Astrocyte (in vitro differentiated cells and primary cell): ENCODE results near the gene LCK. TPM values are rescaled to one million over a fixed set of nuclear protein-coding genes. Genes with fewer than 3 reads are reported as not detected.
"Not testable (repeated sequence)": the region's sequence is repeated elsewhere in the genome, so short reads cannot be mapped to it uniquely, and the experiment has no call there.

Experiments used
- DNase-seq: peaks from one replicate; pipeline ENCODE4 v3.0.0-alpha.2; 2010; ENCODE audit warnings: low read depth
- FAIRE-seq: peaks from 2 replicates; lab custom pipeline; 2011; peaks lifted over from hg19 to GRCh38; lab: Jason Lieb, UNC
- H2AFZ ChIP-seq: 2 replicates; pipeline ENCODE4 v1.6.0; 2012; ENCODE audit warnings: low read depth, low read length, inconsistent platforms
- H3K27ac ChIP-seq: 2 replicates; pipeline ENCODE4 v1.5.1; 2011; ENCODE audit warnings: low read depth, low read length, inconsistent platforms
- H3K27me3 ChIP-seq: 2 replicates; pipeline ENCODE4 v1.6.0; 2011; ENCODE audit warnings: low read length, inconsistent platforms; ENCODE audit not compliant: insufficient read depth
- H3K36me3 ChIP-seq: 2 replicates; pipeline ENCODE4 v1.5.1; 2011; ENCODE audit warnings: low read length, inconsistent platforms; ENCODE audit not compliant: insufficient read depth
- H3K4me1 ChIP-seq: 2 replicates; pipeline ENCODE4 v1.5.1; 2011; ENCODE audit warnings: low read length, inconsistent platforms; ENCODE audit not compliant: insufficient read depth
- H3K4me2 ChIP-seq: 2 replicates; pipeline ENCODE4 v1.6.0; 2012; ENCODE audit warnings: low read length, inconsistent platforms
- H3K4me3 ChIP-seq: 2 replicates; pipeline ENCODE4 v1.5.1; 2011; ENCODE audit warnings: low read depth, mild to moderate bottlenecking, low read length, inconsistent platforms; ENCODE audit not compliant: insufficient read depth
- H3K79me2 ChIP-seq: 2 replicates; pipeline ENCODE4 v1.6.0; 2012; ENCODE audit warnings: mild to moderate bottlenecking, low read length, inconsistent platforms; ENCODE audit not compliant: insufficient read depth
- H3K9ac ChIP-seq: 2 replicates; pipeline ENCODE4 v1.6.0; 2012; ENCODE audit warnings: mild to moderate bottlenecking, low read length, inconsistent platforms
- H3K9me3 ChIP-seq: 2 replicates; pipeline ENCODE4 v1.5.1; 2012; ENCODE audit warnings: low read depth, mild to moderate bottlenecking, low read length, inconsistent platforms; ENCODE audit not compliant: insufficient read depth
- H4K20me1 ChIP-seq: 2 replicates; pipeline ENCODE4 v1.6.0; 2012; ENCODE audit warnings: low read length, inconsistent platforms; ENCODE audit not compliant: insufficient read depth
- H3K27ac Mint-ChIP-seq: one replicate; pipeline ENCODE4 v1.8.0; 2021; ENCODE audit warnings: mild to moderate bottlenecking, mixed read lengths; ENCODE audit not compliant: unreplicated experiment
- H3K27me3 Mint-ChIP-seq: one replicate; pipeline ENCODE4 v1.8.0; 2021; ENCODE audit warnings: low read depth, mixed read lengths; ENCODE audit not compliant: unreplicated experiment
- H3K36me3 Mint-ChIP-seq: one replicate; pipeline ENCODE4 v1.8.0; 2021; ENCODE audit warnings: low read depth, mixed read lengths; ENCODE audit not compliant: unreplicated experiment
- H3K4me1 Mint-ChIP-seq: one replicate; pipeline ENCODE4 v1.8.0; 2021; ENCODE audit warnings: low read depth, mixed read lengths; ENCODE audit not compliant: unreplicated experiment
- H3K4me3 Mint-ChIP-seq: one replicate; pipeline ENCODE4 v1.8.0; 2021; ENCODE audit warnings: mild to moderate bottlenecking, moderate library complexity, mixed read lengths; ENCODE audit not compliant: unreplicated experiment
- H3K9me3 Mint-ChIP-seq: one replicate; pipeline ENCODE4 v1.8.0; 2021; ENCODE audit warnings: mild to moderate bottlenecking, mixed read lengths; ENCODE audit not compliant: unreplicated experiment
- EZH2 ChIP-seq: IDR thresholded peaks from 2 replicates; pipeline ENCODE4 v1.6.1; 2012; ENCODE audit warnings: mild to moderate bottlenecking, low read length, inconsistent platforms; ENCODE audit not compliant: insufficient read depth
- total RNA-seq: library from RNA; stranded (reverse); gene quantifications from 2 replicates; pipeline ENCODE4 v1.2.1, GENCODE V29; 2021
- TF ChIP-seq, protein P1 (sequence below): IDR thresholded peaks from 2 replicates; pipeline ENCODE4 v1.5.1; 2011; ENCODE audit warnings: low read depth, mild to moderate bottlenecking, inconsistent platforms, low read length, moderate library complexity; ENCODE audit not compliant: insufficient read depth

Gene LCK
- total RNA-seq, 1 donor from 2014 or later: 0.30 TPM

DNA sequence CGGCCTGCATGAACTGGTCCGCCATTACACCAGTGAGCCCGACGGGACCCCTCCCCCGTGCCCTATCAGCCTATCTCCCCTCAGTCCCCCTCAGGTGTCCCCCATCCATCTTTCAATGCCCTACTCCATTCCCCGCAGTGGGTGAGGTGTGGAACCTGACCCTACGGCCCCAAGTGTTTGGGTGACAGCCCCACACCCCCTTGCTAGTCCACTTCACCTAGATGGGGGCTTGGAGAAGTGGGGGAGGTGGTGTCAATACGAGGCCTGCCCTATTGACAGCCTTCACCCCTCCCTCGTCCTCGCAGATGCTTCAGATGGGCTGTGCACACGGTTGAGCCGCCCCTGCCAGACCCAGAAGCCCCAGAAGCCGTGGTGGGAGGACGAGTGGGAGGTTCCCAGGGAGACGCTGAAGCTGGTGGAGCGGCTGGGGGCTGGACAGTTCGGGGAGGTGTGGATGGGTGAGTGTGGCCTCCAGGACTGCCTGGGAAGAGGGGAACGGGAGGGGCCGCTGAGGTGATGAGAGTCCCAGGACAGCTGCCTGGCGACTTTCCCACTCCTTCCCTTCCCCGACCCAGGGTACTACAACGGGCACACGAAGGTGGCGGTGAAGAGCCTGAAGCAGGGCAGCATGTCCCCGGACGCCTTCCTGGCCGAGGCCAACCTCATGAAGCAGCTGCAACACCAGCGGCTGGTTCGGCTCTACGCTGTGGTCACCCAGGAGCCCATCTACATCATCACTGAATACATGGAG, 25.1 kb downstream of the LCK start:
- Mint-ChIP-seq H3K9me3 (no peaks in the 10 kb centered on the region), H3K4me3 (no peak overlapping the region), H3K36me3 (peaks cover 2% of the 10 kb centered on the region), H3K4me1 (peaks cover 5% of the 10 kb centered on the region), H3K27ac (no peak overlapping the region), H3K27me3 (peaks cover 21% of the 10 kb centered on the region)
- no peaks in the 10 kb centered on the region for H4K20me1 ChIP-seq
- no peak overlapping the region for H2AFZ ChIP-seq
- H3K4me3 ChIP-seq: no peak overlapping the region
- no peak overlapping the region for H3K9ac ChIP-seq
- FAIRE-seq: no peak
- peaks cover 32% of the 10 kb centered on the region for H3K27me3 ChIP-seq
- no peaks in the 10 kb centered on the region for H3K79me2 ChIP-seq
- H3K36me3 ChIP-seq: no peaks in the 10 kb centered on the region
- H3K4me2 ChIP-seq: no peak overlapping the region
- H3K9me3 ChIP-seq: no peaks in the 10 kb centered on the region
- no peaks in the 10 kb centered on the region for H3K4me1 ChIP-seq
- TF ChIP-seq, protein P1, sequence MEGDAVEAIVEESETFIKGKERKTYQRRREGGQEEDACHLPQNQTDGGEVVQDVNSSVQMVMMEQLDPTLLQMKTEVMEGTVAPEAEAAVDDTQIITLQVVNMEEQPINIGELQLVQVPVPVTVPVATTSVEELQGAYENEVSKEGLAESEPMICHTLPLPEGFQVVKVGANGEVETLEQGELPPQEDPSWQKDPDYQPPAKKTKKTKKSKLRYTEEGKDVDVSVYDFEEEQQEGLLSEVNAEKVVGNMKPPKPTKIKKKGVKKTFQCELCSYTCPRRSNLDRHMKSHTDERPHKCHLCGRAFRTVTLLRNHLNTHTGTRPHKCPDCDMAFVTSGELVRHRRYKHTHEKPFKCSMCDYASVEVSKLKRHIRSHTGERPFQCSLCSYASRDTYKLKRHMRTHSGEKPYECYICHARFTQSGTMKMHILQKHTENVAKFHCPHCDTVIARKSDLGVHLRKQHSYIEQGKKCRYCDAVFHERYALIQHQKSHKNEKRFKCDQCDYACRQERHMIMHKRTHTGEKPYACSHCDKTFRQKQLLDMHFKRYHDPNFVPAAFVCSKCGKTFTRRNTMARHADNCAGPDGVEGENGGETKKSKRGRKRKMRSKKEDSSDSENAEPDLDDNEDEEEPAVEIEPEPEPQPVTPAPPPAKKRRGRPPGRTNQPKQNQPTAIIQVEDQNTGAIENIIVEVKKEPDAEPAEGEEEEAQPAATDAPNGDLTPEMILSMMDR: no peak
- TF ChIP-seq EZH2: no peak
- no peak for DNase-seq
- H3K27ac ChIP-seq: no peak overlapping the region

- not testable (repeated sequence) for H3K4me3 ChIP-seq, H3K9me3 Mint-ChIP-seq, FAIRE-seq, H3K27me3 Mint-ChIP-seq, H3K79me2 ChIP-seq, H4K20me1 ChIP-seq, H3K36me3 ChIP-seq, DNase-seq, H3K4me2 ChIP-seq, H3K4me1 Mint-ChIP-seq, H3K27ac Mint-ChIP-seq, H3K9ac ChIP-seq, H3K9me3 ChIP-seq, H3K4me3 Mint-ChIP-seq, H3K27me3 ChIP-seq, H3K4me1 ChIP-seq, H3K27ac ChIP-seq, H2AFZ ChIP-seq, H3K36me3 Mint-ChIP-seq
These were observed 33.7 kb downstream of the LCK start for GRCh38 chr1:32284777-32285176.

GRCh38 chr1:32285658-32286057, 34.6 kb downstream of the LCK start:
- H3K4me3 Mint-ChIP-seq: no peak overlapping the region
- no peak for TF ChIP-seq EZH2
- H3K9me3 Mint-ChIP-seq: no peaks in the 10 kb centered on the region
- no peak overlapping the region for H3K27ac ChIP-seq
- no peaks in the 10 kb centered on the region for H3K36me3 Mint-ChIP-seq
- H3K4me3 ChIP-seq: no peak overlapping the region
- H4K20me1 ChIP-seq: no peaks in the 10 kb centered on the region
- H2AFZ ChIP-seq: no peak overlapping the region
- no peaks in the 10 kb centered on the region for H3K4me1 Mint-ChIP-seq
- DNase-seq (no peak), FAIRE-seq (no peak)
- H3K9me3 ChIP-seq: no peaks in the 10 kb centered on the region
- no peaks in the 10 kb centered on the region for H3K36me3 ChIP-seq
- H3K9ac ChIP-seq: no peak overlapping the region
- no peaks in the 10 kb centered on the region for H3K79me2 ChIP-seq
- H3K4me2 ChIP-seq: no peak overlapping the region
- H3K27me3 Mint-ChIP-seq: no peaks in the 10 kb centered on the region
- no peaks in the 10 kb centered on the region for H3K4me1 ChIP-seq
- H3K27ac Mint-ChIP-seq: no peak overlapping the region
- no peaks in the 10 kb centered on the region for H3K27me3 ChIP-seq
